HG03457 (cell line): ENCODE results near the gene IGFBP3.
"Not testable (repeated sequence)": the region's sequence is repeated elsewhere in the genome, so short reads cannot be mapped to it uniquely, and the experiment has no call there.

Experiments
- ATAC-seq: cut with Tn5 transposase; IDR thresholded peaks from one replicate; pipeline ENCODE4 v1.9.1; 2021; ENCODE audit warnings: moderate number of reproducible peaks; ENCODE audit not compliant: unreplicated experiment

IGFBP3 gene, protein sequence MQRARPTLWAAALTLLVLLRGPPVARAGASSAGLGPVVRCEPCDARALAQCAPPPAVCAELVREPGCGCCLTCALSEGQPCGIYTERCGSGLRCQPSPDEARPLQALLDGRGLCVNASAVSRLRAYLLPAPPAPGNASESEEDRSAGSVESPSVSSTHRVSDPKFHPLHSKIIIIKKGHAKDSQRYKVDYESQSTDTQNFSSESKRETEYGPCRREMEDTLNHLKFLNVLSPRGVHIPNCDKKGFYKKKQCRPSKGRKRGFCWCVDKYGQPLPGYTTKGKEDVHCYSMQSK

DNA sequence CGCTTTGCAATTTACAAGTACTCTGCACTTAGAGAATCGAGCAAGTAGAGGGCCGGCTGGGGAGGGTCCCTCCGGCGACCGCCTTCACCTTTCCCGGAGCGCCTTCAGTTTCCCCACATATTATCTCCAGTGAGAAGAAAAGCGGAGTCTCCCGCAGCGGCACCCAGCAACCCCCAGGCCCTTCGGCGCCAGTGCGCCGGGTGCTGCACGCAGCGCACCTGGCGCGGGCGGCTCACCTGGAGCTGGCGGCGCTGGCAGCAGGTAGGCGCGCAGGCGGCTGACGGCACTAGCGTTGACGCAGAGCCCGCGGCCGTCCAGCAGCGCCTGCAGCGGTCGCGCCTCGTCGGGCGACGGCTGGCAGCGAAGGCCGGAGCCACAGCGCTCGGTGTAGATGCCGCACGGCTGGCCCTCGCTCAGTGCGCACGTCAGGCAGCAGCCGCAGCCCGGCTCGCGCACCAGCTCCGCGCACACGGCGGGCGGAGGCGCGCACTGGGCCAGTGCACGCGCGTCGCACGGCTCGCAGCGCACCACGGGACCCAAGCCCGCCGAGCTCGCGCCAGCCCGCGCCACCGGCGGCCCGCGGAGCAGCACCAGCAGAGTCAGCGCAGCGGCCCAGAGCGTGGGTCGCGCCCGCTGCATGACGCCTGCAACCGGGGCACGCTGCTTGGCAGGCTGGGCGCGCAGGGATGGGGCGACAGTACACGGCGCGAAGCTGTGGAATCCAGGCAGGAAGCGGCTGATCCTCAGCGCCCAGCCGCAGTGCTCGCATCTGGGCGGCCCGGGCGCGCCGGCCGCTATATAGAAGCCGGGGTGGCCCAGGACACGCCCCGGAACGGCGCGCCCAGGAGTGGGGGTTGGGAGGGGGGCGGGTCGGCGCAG is at the start of gene IGFBP3:
Gene IGFBP3 (minus strand): TSS at position 771 of the 879 bp plus-strand sequence. CDS start 132 bp downstream, at position 639.
- ATAC-seq = no peak

DNA sequence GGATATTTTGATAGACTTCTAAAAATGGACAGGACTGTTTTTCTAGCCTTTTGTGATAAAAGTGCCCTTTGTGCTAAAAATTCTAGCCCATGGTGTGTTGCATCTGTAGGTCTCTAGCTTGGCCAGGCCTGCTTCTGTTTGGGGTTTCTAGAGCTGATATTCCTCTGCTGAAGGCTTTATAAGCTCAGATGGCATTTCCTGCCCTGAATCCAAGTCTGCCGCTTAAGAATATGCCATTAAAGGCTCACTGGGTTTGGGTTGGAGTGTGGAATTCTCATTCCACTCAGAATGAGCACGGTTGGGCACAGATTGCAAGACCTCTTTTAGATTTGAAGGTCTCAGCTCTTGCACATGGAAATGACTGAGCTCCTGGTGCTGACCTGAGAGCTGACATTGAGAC is 49.4 kb upstream of the IGFBP3 start:
- no peak for ATAC-seq

DNA sequence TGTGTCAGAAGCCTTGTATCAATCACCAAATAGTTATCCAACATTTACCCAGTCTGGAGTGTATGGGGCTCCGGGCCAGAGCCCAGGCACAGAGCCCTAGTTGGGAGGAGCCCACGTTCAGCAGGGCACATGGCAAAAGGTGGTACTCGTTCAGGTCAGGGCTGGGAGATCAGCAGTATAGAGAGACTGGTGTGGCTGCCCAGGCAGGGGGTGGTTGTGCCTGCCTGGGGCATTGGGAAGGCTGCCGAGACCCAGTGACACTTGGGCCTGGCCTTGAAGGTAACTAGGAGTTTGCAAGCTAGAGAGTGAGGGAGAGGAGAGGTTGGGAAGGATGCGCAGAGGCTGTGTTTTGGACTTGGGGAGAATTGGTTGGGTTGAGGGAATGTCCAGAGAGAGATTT is 48.9 kb upstream of the IGFBP3 start:
- no peak for ATAC-seq

DNA sequence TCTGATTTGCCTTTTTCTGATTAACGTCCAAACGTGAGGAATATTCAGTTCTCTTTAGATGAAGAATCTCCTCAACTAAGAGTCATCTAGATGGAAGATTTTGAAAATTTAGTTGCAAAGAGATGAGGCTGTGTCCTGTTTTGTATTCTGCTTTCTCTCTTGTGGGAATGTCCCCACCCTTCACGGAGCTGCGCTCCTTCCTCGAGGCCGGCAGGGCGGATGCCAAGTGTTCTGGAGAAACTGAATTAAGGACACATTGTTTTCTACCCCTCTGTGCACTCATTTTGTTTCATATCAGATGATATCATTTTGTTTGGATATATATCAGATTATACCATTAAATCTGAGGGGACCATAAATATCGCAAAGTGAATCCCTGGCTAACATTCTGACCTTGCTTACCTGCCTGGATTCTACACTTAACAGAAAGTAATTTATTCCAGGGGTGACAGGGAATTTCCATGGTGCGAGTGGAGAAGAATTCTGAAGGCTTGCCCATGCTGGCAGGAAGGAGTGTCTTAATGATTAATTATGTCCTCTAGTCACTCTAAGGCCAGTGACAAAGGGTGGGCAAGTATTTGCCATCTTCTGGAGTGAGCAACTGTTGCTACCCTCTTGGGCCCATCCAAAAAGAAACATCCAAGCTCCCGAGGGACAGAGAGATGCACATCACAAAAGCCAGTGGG is 47.9 kb upstream of the IGFBP3 start:
- ATAC-seq = no peak

DNA sequence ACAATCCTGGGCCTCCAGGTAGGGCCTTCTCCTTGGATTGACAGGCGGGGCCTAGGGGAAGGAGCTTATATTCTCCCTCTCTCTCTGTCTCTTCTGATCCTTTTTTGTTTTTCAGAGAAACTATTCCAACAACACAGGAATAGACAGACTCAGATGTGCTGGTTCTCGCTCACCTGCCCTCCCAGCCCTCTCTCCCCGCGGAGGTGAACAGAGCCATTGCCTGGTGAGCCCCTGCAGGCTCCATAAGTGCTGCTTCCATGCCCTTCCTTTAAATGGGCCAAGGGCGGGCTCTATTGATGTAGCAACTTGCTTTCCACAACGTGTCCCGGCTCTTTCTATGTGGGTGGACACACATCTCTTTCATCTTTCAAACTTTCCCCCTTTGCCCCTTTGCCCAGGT is 47.2 kb upstream of the IGFBP3 start:
- ATAC-seq = no peak

DNA sequence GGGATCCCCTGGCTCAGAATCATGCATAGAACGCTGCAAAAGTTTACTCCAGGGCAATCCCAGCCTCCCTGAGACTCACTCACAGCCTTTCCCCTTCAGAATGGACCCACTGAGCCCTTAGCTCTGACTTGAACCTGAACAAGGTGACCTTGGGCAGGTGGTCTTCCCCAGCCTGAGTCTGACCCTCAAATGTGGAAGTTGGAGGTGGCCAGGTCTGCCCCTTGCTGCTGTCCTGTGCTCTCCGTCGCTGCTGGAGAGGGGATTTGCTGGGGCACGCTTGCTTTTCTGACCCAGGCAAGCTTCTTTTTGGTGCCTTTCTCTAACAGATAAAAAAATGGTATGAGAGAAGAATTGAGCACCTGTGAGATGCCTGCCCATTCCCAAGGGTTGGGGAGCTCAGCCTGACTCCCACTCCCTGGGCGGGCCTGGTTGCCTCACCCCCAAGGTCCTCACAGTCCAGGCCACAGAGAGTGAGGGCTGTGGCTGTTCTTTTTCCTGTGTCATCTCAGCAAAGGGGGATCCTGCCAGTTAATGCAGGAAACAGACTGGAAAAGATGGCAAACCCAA is 46.6 kb upstream of the IGFBP3 start:
- ATAC-seq = no peak

DNA sequence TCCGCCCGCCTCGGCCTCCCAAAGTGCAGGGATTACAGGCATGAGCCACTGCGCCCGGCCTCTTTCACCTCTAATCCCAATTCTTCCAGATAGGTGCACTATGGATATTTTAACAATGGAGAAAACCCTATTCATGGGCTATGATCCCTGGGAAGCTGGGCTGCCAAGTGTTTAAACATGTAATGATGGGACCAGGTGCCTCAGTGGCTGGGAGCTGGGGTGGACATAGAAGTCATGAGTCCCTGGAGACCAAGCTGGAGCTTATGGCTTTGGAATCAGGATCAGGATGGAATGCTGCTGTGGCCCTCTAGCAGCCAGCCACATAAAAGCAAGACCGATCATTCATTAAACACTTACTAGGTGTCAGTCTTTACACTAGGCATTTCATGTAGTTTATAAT is 41.8 kb upstream of the IGFBP3 start:
- ATAC-seq = no peak

DNA sequence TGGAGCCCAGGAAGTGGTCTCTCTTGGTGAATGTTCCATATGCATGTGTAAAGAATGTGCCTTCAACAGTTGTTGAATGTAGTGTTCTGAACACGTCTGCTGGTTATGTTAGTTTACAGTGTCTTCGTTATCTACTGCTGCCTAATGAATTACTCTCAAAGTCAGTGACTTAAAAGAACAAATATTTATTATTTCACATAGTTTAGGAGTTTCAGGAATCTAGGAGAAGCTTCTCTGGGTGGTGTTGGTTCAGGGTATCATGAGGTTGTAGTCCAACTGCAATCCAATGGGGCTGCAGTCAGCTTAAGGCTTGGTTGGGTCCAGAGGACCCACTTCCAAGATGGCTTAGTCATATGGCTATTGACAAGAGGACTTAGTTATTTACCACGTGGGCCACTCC is 36.6 kb upstream of the IGFBP3 start:
- no peak for ATAC-seq

DNA sequence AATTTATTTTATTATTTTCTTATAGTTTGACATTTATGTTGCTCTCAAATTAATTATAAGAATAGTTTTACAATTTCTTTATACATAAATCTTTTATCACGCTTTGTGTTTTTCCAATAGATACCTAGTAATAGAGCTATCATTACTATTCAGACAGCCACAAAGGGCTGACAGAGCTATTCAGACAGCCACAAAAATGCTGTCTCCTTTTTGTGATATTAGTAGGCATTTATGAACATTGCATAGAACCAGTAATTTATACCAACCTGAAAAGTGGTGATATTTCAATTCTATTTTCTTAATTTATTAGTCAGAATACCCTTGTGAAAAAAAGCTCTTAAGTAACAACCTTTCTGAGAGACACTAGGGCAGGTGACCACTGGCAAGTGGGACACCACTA is 34.2 kb upstream of the IGFBP3 start:
- no peak for ATAC-seq

DNA sequence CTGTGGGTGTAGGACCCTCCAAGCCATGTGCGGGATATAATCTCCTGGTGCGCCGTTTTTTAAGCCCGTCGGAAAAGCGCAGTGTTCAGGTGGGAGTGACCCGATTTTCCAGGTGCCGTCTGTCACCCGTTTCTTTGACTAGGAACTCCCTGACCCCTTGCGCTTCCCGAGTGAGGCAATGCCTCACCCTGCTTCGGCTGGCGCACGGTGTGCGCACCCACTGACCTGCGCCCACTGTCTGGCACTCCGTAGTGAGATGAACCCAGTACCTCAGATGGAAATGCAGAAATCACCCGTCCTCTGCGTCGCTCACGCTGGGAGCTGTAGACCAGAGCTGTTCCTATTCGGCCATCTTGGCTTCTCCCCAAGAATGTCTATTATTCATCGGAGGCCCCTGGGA is 32.0 kb upstream of the IGFBP3 start:
- not testable (repeated sequence) for ATAC-seq

DNA sequence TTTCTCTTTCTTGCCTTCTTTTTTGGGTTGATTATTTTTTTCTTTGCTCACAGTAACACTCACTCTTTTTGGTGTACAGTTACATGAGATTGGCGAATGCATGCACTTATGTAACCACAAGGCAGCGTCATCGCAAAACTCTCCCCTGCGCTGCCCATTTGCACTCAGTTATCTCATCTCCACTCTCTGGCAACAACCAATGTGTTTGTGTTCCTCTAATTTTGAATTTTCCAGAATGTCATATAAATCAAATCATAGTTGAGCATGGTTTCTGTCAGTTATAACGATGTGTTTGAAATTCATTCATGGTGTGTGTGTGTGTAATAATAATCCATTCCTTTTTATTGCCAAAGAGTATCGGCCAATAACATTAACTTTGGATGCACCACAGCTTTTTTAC is 23.0 kb upstream of the IGFBP3 start:
- no peak for ATAC-seq

DNA sequence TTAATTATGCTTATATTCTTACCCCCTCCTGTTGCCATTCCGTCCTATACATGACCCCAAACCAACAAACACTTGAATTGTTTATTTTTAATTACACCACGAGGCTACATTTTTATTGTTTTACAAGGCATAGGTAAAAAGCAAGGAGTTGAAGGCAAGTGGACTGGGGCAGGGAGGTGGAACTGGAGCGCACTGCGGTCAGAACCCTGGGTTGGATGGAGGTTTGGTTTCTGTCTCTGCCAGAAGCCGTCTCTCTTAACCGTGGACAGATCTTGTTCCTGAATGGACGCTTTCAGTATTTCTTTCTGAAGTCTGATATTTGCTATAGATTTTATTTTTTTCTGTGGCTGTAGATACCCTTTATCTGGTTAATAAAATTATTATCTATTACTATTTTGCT is 19.9 kb upstream of the IGFBP3 start:
- ATAC-seq = no peak

DNA sequence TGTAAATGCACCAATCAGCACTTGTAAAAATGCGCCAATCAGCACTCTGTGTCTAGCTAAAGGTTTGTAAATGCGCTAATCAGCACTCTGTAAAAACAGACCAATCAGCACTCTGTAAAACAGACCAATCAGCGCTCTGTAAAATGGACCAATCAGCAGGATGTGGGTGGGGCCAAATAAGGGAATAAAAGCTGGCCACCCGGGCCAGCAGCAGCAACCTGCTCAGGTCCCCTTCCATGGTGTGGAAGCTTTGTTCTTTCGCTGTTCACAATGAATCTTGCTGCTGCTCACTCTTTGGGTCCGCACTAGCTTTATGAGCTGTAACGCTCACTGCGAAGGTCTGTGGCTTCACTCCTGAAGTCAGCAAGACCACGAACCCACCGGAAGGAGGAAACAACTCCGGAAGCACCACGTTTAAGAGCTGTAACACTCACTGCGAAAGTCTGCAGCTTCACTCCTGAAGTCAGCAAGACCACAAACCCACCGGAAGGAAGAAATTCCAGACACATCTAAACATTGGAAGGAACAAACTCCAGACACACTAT is 19.2 kb upstream of the IGFBP3 start:
- not testable (repeated sequence) for ATAC-seq

DNA sequence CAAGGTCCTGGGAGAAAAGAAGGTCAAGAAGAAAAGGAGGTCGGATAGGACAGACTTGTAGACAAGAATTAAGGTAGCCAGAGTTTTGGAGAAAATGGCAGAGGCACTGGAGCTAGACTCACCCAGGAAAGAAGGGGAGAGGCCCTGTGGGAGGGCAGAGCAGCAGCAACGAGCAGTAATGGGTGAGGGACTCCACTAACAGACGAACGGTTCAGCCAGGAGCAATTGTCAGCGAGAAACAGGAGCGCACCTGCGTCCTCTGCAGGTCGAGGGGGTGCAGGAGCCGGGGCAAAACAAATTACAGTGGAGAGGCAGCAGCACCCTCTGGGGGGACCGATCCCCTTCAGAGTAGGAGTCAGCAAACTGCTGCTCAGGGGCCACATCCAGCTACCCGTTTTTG is 18.5 kb upstream of the IGFBP3 start:
- ATAC-seq = no peak

DNA sequence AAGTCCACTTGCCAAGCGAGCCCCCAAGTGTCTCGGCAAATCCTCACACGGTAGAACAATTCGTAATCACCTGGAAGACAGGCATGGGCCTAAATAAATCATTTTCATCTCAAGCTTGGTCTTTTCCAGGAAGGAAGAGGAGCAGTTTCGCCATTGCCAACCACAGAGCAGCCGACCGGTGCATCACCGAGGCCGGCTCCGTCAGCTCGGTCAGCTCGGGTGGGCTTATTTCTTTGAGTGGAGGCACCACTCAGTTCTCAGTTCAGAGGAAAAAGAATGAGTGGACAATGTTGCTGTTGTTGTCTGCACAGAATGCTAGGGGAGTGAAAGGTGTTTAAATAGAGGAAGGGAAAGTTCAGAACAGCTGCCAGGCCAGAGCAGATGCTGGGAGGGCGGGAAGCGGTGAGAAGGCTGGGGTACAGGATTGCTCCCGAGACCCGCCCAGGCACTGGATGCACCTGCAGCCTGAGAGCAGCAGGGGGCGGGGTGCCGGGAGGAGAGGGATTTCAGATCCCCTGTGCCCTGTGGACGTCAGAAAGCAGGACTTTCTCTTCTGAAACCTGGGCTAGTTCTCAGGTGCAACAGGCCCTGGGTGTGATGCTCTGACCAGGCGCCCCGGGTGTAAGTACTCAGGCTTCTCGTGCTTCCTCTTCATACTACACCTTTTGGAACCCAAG is 17.7 kb upstream of the IGFBP3 start:
- ATAC-seq = no peak

DNA sequence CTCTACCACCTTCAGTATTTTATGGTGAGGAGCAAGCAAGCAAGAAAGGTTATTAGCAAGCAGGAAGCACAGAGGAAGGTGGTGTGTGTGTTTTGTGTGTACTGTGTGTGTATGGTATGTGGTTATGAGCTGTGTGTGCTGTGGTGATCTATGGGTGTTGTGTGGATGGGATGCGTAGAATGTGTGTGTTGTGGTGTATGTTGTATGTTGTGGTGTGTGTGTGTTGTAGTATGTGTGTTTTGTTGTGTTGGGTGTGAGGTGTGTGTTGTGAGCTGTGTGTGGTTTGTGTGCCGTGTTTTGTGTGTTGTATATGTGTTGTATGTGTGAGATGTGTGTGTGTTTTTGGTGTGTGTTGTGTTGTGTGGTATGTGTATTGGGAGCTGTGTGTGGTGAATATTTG is 16.8 kb upstream of the IGFBP3 start:
- ATAC-seq = no peak

DNA sequence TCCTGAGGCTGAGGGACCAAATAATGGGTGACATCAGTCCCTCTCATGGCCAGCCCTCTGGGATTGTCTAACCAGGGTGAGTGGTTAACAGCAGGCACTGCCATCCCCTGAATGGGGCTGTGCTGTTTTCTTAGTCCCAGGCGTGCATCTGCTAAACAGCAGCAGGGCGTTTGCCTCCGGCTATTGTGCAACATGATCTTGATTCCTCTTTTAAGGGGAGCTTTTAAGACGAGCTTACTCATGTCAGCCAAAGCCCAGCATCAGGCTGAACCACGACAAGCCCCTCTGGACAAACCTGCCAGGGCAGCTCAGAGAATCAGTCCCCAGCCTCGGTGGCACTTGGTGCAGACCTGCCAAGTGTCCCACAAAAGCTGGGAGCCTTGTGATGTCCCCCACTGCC is 16.2 kb upstream of the IGFBP3 start:
- ATAC-seq = no peak

DNA sequence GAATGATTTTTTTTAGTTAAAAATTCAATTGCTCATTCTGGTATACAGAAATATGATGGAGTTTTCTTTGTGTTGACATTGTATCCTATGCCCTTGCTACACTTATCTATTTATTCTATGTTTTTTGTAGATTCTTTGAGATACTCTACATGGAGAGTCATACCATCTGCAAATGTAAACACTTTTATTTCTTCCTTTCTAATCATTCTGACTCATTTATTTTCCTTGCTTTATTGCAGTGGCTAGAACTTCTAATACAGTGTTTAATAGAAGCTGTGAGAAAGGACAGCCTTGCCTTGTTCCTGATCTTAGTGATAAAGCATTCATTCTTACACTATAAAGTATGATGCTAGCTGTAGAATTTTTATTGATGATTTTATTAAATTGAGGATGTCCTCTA is 9.9 kb upstream of the IGFBP3 start:
- no peak for ATAC-seq

DNA sequence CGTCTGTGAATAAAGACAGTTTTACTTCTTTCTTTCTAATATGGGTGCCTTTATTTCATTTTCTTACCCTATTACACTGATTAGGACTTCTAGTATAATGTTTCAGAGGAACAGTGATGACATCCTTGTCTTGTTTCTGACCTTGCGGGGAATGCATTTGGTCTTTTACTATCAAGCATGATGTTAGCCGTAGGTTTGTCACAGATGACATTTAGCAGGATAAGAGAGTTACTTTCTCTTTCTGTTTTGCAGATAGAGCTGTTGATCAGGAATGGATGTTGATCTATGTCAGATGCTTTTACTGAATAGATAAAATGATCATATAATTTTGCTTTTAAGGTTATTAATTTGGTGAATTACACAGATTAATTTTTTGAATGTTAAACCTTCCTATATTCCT is 6.6 kb upstream of the IGFBP3 start:
- ATAC-seq = no peak

DNA sequence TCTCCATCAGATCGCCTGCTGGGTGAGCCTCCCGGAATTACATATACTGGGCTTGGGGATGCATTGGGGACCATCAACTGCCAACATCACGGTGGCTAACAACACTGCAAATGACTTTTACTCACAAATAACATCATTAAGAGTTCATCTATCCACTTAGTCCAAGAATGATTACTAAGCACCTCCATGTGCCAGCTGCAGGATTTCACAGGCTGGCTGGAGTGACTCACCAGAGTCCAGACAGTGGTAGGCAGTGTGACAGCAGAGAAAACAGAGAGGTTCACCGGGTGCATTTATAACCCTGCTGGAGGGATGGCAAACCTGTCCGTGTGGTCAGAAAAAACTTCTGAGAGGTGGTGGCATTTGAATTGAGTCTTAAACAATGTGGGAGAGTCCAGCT is 3.2 kb upstream of the IGFBP3 start:
- no peak for ATAC-seq

DNA sequence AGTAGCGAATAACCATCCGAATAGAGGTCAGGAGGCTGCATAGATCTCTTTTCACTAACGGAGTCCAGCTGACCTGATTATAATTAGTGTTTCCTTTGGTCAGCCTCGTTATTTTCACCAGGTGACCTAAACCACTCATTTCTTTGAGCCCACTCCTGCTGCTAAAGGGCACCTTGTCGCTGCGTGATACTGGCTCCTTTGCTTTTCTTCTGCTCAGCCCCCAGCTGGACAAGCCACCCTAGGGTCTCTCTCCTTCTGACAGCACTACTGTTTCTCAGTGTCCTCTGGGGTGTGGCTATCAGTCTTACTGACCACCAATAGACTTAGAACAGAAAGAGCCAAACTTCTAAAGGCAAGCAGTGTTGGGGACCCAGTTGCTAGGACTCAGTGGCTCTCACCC is 2.7 kb upstream of the IGFBP3 start:
- no peak for ATAC-seq
